Cardiac muscle cell (in vitro differentiated cells and primary cell): ENCODE results near the gene GORASP2. TPM values are rescaled to one million over a fixed set of nuclear protein-coding genes. Genes with fewer than 3 reads are reported as not detected.
A peak's percentile ranks its signal among the peaks of the same experiment; 100 is the strongest.

Experiments
- DNase-seq, 2 donors: peaks; one replicate each; pipeline versions ENCODE4 v3.0.0 to v3.0.0-alpha.2; 2010 to 2017; ENCODE audit warnings: low read depth in 1 of 2, low spot score in 1 of 2
- H3K27ac ChIP-seq: fragments of 200-600 bp; sonication (generic); 2 replicates; pipeline ENCODE4 v1.5.1; 2016
- H3K27me3 ChIP-seq: fragments of 200-600 bp; sonication (generic); 2 replicates; pipeline ENCODE4 v1.6.0; 2016; ENCODE audit warnings: control low read depth
- H3K36me3 ChIP-seq: fragments of 200-600 bp; sonication (generic); 2 replicates; pipeline ENCODE4 v1.5.1; 2016; ENCODE audit warnings: control low read depth
- H3K4me1 ChIP-seq: fragments of 200-600 bp; sonication (generic); 2 replicates; pipeline ENCODE4 v1.8.1; 2017; ENCODE audit warnings: low read depth, mild to moderate bottlenecking, mixed run types
- H3K4me3 ChIP-seq: fragments of 200-600 bp; sonication (generic); 2 replicates; pipeline ENCODE4 v1.5.1; 2016; ENCODE audit warnings: mild to moderate bottlenecking
- H3K9me3 ChIP-seq: fragments of 200-600 bp; sonication (generic); 2 replicates; pipeline ENCODE4 v1.5.1; 2017; ENCODE audit warnings: low read depth, mild to moderate bottlenecking, control low read depth
- CTCF ChIP-seq: IDR thresholded peaks from 2 replicates; pipeline ENCODE4 v1.5.1; 2012; ENCODE audit warnings: low read depth, mild to moderate bottlenecking, low read length
- polyA plus RNA-seq: library from polyadenylated mRNA; unstranded; fragments of >200 nt; fragmentation: Nextera tagmentation; extraction: Ambion mirVana; gene quantifications from 2 replicates; pipeline ENCODE4 v1.2.1, GENCODE V29; 2016
- total RNA-seq: library from RNA; depleted of rRNA; stranded (reverse); fragments of >200 nt; gene quantifications from 2 replicates; pipeline ENCODE4 v1.2.3, GENCODE V29; 2016

Gene GORASP2
- total and polyA plus RNA-seq, 2 experiments from 2014 or later = 59.4 to 114 TPM

GRCh38 chr2:170886386-170886785, 42.7 kb upstream of the GORASP2 start:
- Histone ChIP-seq H3K4me1 (no peaks in the 10 kb centered on the region), H3K27ac (no peak overlapping the region), H3K36me3 (no peaks in the 10 kb centered on the region), H3K27me3 (no peaks in the 10 kb centered on the region), H3K9me3 (no peaks in the 10 kb centered on the region), H3K4me3 (no peak overlapping the region)
- TF ChIP-seq CTCF = no peak
- DNase-seq = peak in 1 of 2 donors; percentile 61

GRCh38 chr2:170887496-170887895, 41.6 kb upstream of the GORASP2 start:
- no peak overlapping the region for H3K27ac ChIP-seq
- no peak for TF ChIP-seq CTCF

GRCh38 chr2:170887896-170888295, 41.2 kb upstream of the GORASP2 start:
- Histone ChIP-seq H3K9me3 (no peaks in the 10 kb centered on the region), H3K4me3 (no peak overlapping the region), H3K27me3 (no peaks in the 10 kb centered on the region), H3K27ac (no peak overlapping the region), H3K4me1 (no peaks in the 10 kb centered on the region), H3K36me3 (no peaks in the 10 kb centered on the region)
- no peak for TF ChIP-seq CTCF
- no peak for DNase-seq

More at GRCh38 chr2:170887496-170887895, 41.6 kb upstream of the GORASP2 start:
- no peaks in the 10 kb centered on the region for H3K27me3 ChIP-seq
- H3K4me3 ChIP-seq = no peak overlapping the region
- H3K9me3 ChIP-seq = no peaks in the 10 kb centered on the region
- no peak for DNase-seq
- no peaks in the 10 kb centered on the region for H3K4me1 ChIP-seq
- H3K36me3 ChIP-seq = no peaks in the 10 kb centered on the region

- no peak overlapping the region for H3K27ac ChIP-seq
- no peaks in the 10 kb centered on the region for H3K27me3 ChIP-seq
- H3K9me3 ChIP-seq = no peaks in the 10 kb centered on the region
- no peak for TF ChIP-seq CTCF
- DNase-seq = no peak
- H3K36me3 ChIP-seq = no peaks in the 10 kb centered on the region
- no peak overlapping the region for H3K4me3 ChIP-seq
- H3K4me1 ChIP-seq = no peaks in the 10 kb centered on the region
Observed at GRCh38 chr2:170891893-170892292, 37.2 kb upstream of the GORASP2 start.

GRCh38 chr2:170892391-170892951, 36.6 kb upstream of the GORASP2 start:
- Histone ChIP-seq H3K27ac (no peak overlapping the region), H3K4me1 (no peaks in the 10 kb centered on the region), H3K9me3 (no peaks in the 10 kb centered on the region), H3K4me3 (no peak overlapping the region), H3K36me3 (no peaks in the 10 kb centered on the region), H3K27me3 (no peaks in the 10 kb centered on the region)
- no peak for DNase-seq
- TF ChIP-seq CTCF = no peak
